ENCODE data around the gene TNFSF18.

TNFSF18 gene

DNA sequence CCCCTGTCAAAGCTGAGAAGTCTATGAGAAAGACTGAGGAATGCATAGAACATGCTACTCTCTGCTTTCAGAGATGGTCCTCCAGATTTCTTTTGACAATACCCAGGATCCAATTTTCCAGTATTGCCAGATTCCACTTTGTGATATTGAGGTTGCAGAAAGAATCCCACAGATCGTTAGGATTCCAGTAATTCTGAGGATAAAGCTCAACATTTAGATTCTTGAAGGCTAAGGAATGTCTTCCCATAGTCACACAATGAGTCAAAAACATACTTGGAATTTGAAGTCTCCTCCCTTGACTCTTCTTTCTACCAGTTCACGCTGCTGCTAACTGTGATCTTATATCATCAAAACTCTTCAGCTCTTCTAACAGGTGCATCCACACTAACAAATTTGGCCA lies 57.1 kb downstream of the TNFSF18 start:
- H3K9me3 ChIP-seq (replicated peaks; ENCODE audit: insufficient read depth, low read length): no peaks in the 10 kb centered on the region
- no peaks in the 10 kb centered on the region for H3K36me3 ChIP-seq (replicated peaks; ENCODE audit: insufficient read depth, low read length)
- H2AFZ ChIP-seq (ENCODE audit: low read length): no peak overlapping the region
- no peaks in the 10 kb centered on the region for H4K20me1 ChIP-seq (ENCODE audit: insufficient read depth, low read length)
- no peaks in the 10 kb centered on the region for H3F3A ChIP-seq (ENCODE audit: insufficient read depth, low read length)
- H3K4me2 ChIP-seq (ENCODE audit: low read depth, low read length): no peak overlapping the region
- H3K79me2 ChIP-seq (ENCODE audit: low read length): no peaks in the 10 kb centered on the region
- H3K4me1 ChIP-seq (ENCODE audit: low read length): no peaks in the 10 kb centered on the region
- no peaks in the 10 kb centered on the region for H3K9me2 ChIP-seq (replicated peaks; ENCODE audit: insufficient read depth, low read length)
- no peak overlapping the region for H3K9ac ChIP-seq (ENCODE audit: low read length)
- H3K27ac ChIP-seq (ENCODE audit: low read length): no peak overlapping the region
- no peak overlapping the region for H3K4me3 ChIP-seq (ENCODE audit: low read length)
- no peaks in the 10 kb centered on the region for H3K27me3 ChIP-seq (replicated peaks; ENCODE audit: insufficient read depth, low read length)
- TF ChIP-seq, protein P1, sequence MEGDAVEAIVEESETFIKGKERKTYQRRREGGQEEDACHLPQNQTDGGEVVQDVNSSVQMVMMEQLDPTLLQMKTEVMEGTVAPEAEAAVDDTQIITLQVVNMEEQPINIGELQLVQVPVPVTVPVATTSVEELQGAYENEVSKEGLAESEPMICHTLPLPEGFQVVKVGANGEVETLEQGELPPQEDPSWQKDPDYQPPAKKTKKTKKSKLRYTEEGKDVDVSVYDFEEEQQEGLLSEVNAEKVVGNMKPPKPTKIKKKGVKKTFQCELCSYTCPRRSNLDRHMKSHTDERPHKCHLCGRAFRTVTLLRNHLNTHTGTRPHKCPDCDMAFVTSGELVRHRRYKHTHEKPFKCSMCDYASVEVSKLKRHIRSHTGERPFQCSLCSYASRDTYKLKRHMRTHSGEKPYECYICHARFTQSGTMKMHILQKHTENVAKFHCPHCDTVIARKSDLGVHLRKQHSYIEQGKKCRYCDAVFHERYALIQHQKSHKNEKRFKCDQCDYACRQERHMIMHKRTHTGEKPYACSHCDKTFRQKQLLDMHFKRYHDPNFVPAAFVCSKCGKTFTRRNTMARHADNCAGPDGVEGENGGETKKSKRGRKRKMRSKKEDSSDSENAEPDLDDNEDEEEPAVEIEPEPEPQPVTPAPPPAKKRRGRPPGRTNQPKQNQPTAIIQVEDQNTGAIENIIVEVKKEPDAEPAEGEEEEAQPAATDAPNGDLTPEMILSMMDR (IDR thresholded peaks at IDR 0.05; ENCODE audit: low read length): no peak
- no peak for TF ChIP-seq EZH2phosphoT487 (IDR thresholded peaks at IDR 0.05; ENCODE audit: low read length)
- no peak for TF ChIP-seq EZH2 (optimal IDR thresholded peaks at IDR 0.05; ENCODE audit: low read depth, low read length)
- no peak for DNase-seq

DNA sequence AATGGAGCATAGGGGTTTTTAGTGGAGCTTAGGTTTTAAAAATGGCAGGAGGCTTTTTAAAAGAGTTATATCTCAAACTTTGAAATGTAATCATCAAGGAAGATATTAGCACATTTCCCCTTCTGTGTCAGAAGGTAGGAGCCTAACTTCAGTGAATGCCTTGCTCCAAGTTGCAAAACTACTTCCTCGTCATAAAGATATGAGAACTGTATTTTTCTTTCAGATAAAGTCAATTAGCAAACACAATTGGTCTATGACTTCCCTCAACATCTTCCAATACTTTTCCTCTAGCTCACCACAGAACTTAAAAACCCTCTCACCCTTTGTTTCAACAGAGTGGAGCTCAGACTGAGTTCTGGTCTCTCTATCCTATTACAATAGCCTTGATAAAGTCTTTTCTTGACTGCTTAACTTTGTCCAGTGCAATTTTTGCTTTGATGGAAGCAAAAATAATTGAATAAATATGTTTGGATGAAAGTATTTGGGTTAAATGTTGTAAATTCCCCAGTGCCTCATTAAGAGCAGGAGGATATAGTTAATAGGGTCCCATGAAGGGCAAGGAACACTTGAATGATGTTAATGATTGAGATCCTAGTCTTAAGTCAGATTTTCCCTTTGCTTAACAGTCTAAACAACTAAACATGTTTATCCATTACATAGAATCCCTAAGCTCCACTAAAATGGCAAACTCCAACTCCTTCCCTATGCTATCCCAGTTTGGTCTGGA lies 58.9 kb downstream of the TNFSF18 start:
- Histone ChIP-seq H3K9ac (ENCODE audit: low read length) (no peak overlapping the region), H3K4me1 (ENCODE audit: low read length) (no peaks in the 10 kb centered on the region), H3K9me3 (replicated peaks; ENCODE audit: insufficient read depth, low read length) (no peaks in the 10 kb centered on the region), H3K79me2 (ENCODE audit: low read length) (no peaks in the 10 kb centered on the region), H3F3A (ENCODE audit: insufficient read depth, low read length) (no peaks in the 10 kb centered on the region), H3K27me3 (replicated peaks; ENCODE audit: insufficient read depth, low read length) (no peaks in the 10 kb centered on the region), H4K20me1 (ENCODE audit: insufficient read depth, low read length) (no peaks in the 10 kb centered on the region), H3K27ac (ENCODE audit: low read length) (no peak overlapping the region), H3K9me2 (replicated peaks; ENCODE audit: insufficient read depth, low read length) (no peaks in the 10 kb centered on the region), H3K4me2 (ENCODE audit: low read depth, low read length) (no peak overlapping the region), H3K4me3 (ENCODE audit: low read length) (no peak overlapping the region), H2AFZ (ENCODE audit: low read length) (no peak overlapping the region), H3K36me3 (replicated peaks; ENCODE audit: insufficient read depth, low read length) (no peaks in the 10 kb centered on the region)
- TF ChIP-seq EZH2 (optimal IDR thresholded peaks at IDR 0.05; ENCODE audit: low read depth, low read length) (no peak), EZH2phosphoT487 (IDR thresholded peaks at IDR 0.05; ENCODE audit: low read length) (no peak)
- DNase-seq: no peak

DNA sequence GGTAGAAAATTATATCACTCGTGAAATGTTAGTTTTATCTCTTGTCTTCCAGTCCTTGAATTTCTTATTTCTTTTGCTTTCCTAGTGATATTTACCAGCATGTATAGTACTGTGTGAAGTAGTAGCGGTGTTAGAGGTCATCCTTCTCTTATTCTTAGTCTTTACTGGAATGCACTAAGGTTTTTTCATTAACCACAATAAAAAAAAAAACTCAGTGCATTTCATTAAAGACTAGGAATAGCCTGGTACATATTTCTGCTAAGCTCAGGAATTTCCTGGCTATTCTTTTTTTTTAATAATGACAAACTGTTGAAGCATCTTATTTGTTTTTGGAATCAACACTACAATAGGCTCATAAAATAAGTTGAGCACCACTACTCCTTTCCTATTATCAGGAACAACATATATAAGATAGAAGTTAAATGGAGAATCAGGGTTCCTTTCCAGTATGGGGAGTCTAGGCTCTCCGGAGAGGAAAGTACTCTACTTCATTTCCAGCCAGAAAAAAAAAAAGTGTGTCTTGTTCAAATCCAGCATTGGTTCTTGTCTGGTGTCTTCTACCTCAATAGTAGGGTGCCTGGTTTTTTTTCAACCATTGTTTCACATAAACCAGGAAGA lies 60.0 kb downstream of the TNFSF18 start:
- Histone ChIP-seq H3K36me3 (replicated peaks; ENCODE audit: insufficient read depth, low read length) (no peaks in the 10 kb centered on the region), H3K9ac (ENCODE audit: low read length) (no peak overlapping the region), H3K27ac (ENCODE audit: low read length) (no peak overlapping the region), H3K4me2 (ENCODE audit: low read depth, low read length) (no peak overlapping the region), H3K9me2 (replicated peaks; ENCODE audit: insufficient read depth, low read length) (no peaks in the 10 kb centered on the region), H2AFZ (ENCODE audit: low read length) (no peak overlapping the region), H3K4me3 (ENCODE audit: low read length) (no peak overlapping the region), H3F3A (ENCODE audit: insufficient read depth, low read length) (no peaks in the 10 kb centered on the region), H3K9me3 (replicated peaks; ENCODE audit: insufficient read depth, low read length) (no peaks in the 10 kb centered on the region), H3K27me3 (replicated peaks; ENCODE audit: insufficient read depth, low read length) (no peaks in the 10 kb centered on the region), H3K4me1 (ENCODE audit: low read length) (no peaks in the 10 kb centered on the region), H4K20me1 (ENCODE audit: insufficient read depth, low read length) (no peaks in the 10 kb centered on the region), H3K79me2 (ENCODE audit: low read length) (no peaks in the 10 kb centered on the region)
- no peak for DNase-seq
- no peak for TF ChIP-seq EZH2 (optimal IDR thresholded peaks at IDR 0.05; ENCODE audit: low read depth, low read length)
- no peak for TF ChIP-seq EZH2phosphoT487 (IDR thresholded peaks at IDR 0.05; ENCODE audit: low read length)
- TF ChIP-seq, protein P1 (IDR thresholded peaks at IDR 0.05; ENCODE audit: low read length): no peak
